Sigmoid colon (tissue), 7 donors: ENCODE data around the gene RBM42. TPM values are rescaled to one million over a fixed set of nuclear protein-coding genes. Genes with fewer than 3 reads are reported as not detected.

Experiments used
- DNase-seq: peaks from one replicate; pipeline ENCODE4 v3.0.0-alpha.2; 2019
- H3K27ac ChIP-seq, 4 donors: fragments of 200-600 bp; sonication (generic); one replicate each; pipeline ENCODE4 v1.5.1; 2016 to 2019; ENCODE audit warnings: mild to moderate bottlenecking in 1 of 4
- H3K27me3 ChIP-seq, 3 donors: fragments of 200-600 bp; sonication (generic); one replicate each; pipeline ENCODE4 v1.5.1; 2019; ENCODE audit warnings: mild to moderate bottlenecking in 1 of 3
- H3K36me3 ChIP-seq, 4 donors: fragments of 200-600 bp; sonication (generic); one replicate each; pipeline ENCODE4 v1.5.1; 2016 to 2019
- H3K4me1 ChIP-seq, 4 donors: fragments of 200-600 bp; sonication (generic); one replicate each; pipeline ENCODE4 v1.5.1; 2017 to 2019
- H3K4me3 ChIP-seq, 4 donors: fragments of 200-600 bp; sonication (generic); one replicate each; pipeline ENCODE4 v1.5.1; 2017 to 2019; ENCODE audit warnings: mild to moderate bottlenecking in 2 of 4, moderate library complexity in 1 of 4
- H3K9me3 ChIP-seq, 4 donors: fragments of 200-600 bp in 3 of 4; sonication (generic) in 3 of 4; one replicate each; pipeline versions ENCODE4 v1.5.1 to v1.6.1; 2013 to 2019
- CTCF ChIP-seq, 4 experiments: fragments of 450-650 bp in 3 of 4; fragments of 200-600 bp in 1 of 4; IDR thresholded peaks; one replicate each; pipeline ENCODE4 v1.5.1; 2016 to 2019; ENCODE audit warnings: antibody characterized with exemption in 4 of 4, mild to moderate bottlenecking in 3 of 4, moderate library complexity in 2 of 4
- EP300 ChIP-seq, 4 donors: sonication (generic); formaldehyde crosslinking; IDR thresholded peaks; one replicate each; pipeline ENCODE4 v1.6.1; 2017; ENCODE audit warnings: antibody characterized with exemption in 4 of 4
- POLR2A ChIP-seq, 2 donors: fragments of 450-650 bp; IDR thresholded peaks; one replicate each; pipeline ENCODE4 v1.6.1; 2016; ENCODE audit warnings: antibody characterized with exemption in 2 of 2, mild to moderate bottlenecking in 2 of 2, moderate library complexity in 2 of 2
- POLR2AphosphoS5 ChIP-seq, 4 donors: sonication (generic); formaldehyde crosslinking; IDR thresholded peaks; one replicate each; pipeline ENCODE4 v1.6.1; 2017; ENCODE audit warnings: antibody characterized with exemption in 4 of 4
- WGBS, 2 donors: extraction: QIAGEN DNeasy Blood & Tissue Kit; methylation state at CpG; one replicate each; pipeline ENCODE4 v1.1.7; 2013; 5-methylcytosine and 5-hydroxymethylcytosine counted together
- intact Hi-C: fragments of 100-400 bp; cut with DNase I; formaldehyde crosslinking; loops from one replicate; pipeline ENCODE4 v1.15.1; 2023
- polyA plus RNA-seq, 3 donors: library from polyadenylated mRNA; stranded (reverse); fragments of 200-250 nt; gene quantifications; one replicate each; pipeline ENCODE4 v1.2.3, GENCODE V29; 2013
- total RNA-seq, 4 donors: library from RNA; depleted of rRNA; stranded (reverse); fragments of >200 nt; gene quantifications; one replicate each; pipeline ENCODE4 v1.1.0, GENCODE V29; 2016
- donor health status: healthy with polysubstance abuse.
- donor health status: Bipolar disorder and iron deficiency.
- donor health status: healthy.

The RBM42 gene
- total and polyA plus RNA-seq, 7 donors = 43.5 to 78.3 (median 55.1) TPM

GRCh38 chr19:35673121-35673804 is 44.4 kb downstream of the RBM42 start:
- H3K27me3 ChIP-seq = peaks cover 5 to 43% (median 10%) of the 10 kb centered on the region in 3 donors
- no peaks in the 10 kb centered on the region for H3K9me3 ChIP-seq
- H3K27ac ChIP-seq = no peak overlapping the region
- WGBS, 2 donors = 6 to 7% methylated on average over 39 of the region's 39 CpGs
- peak; percentile 64 for DNase-seq
- H3K4me3 ChIP-seq = peak overlapping the region in 3 of 4 donors; percentile 28 to 35 (median 29)
- H3K36me3 ChIP-seq = no peaks in the 10 kb centered on the region
- H3K4me1 ChIP-seq = peaks cover 0 to 8% (median 3%) of the 10 kb centered on the region in 4 donors
- intact Hi-C loops = no loop called here
- TF ChIP-seq POLR2A (IDR thresholded peaks at IDR 0.05) = no peak
- TF ChIP-seq EP300 (IDR thresholded peaks at IDR 0.05) = no peak
- TF ChIP-seq POLR2AphosphoS5 (IDR thresholded peaks at IDR 0.05) = no peak
- TF ChIP-seq CTCF (IDR thresholded peaks at IDR 0.05) = no peak

GRCh38 chr19:35675589-35676140 is 46.8 kb downstream of the RBM42 start:
- intact Hi-C loops = no loop called here
- Histone ChIP-seq H3K9me3 (no peaks in the 10 kb centered on the region), H3K27ac (no peak overlapping the region), H3K27me3 (peaks cover 5 to 43% (median 10%) of the 10 kb centered on the region in 3 donors), H3K4me1 (peaks cover 0 to 8% (median 3%) of the 10 kb centered on the region in 4 donors), H3K36me3 (no peaks in the 10 kb centered on the region), H3K4me3 (no peak overlapping the region)
- DNase-seq = no peak
- 77 to 80% methylated on average over 15 of the region's 15 CpGs for WGBS, 2 donors
- TF ChIP-seq POLR2A (IDR thresholded peaks at IDR 0.05) = no peak
- no peak for TF ChIP-seq CTCF (IDR thresholded peaks at IDR 0.05)
- TF ChIP-seq EP300 (IDR thresholded peaks at IDR 0.05) = no peak
- no peak for TF ChIP-seq POLR2AphosphoS5 (IDR thresholded peaks at IDR 0.05)

Other genes starting within 250 kb of the RBM42 start
- gene FFAR2, start 180.8 kb upstream of the RBM42 start, total RNA-seq = under 1 TPM in 1 of 4 donors, not detected in 3; 0.81 TPM
- gene FFAR2, start 180.8 kb upstream of the RBM42 start, polyA plus RNA-seq = under 1 TPM in 2 of 3 donors, not detected in 1; 0.69 to 0.92 TPM
- gene KRTDAP, start 138.6 kb upstream of the RBM42 start, total RNA-seq = not detected
- not detected for gene KRTDAP, start 138.6 kb upstream of the RBM42 start, polyA plus RNA-seq
- gene DMKN, start 115.4 kb upstream of the RBM42 start, total RNA-seq = 10 to 100 TPM in 3 of 4 donors, 1 to 10 TPM in 1; 6.1 to 39.0 (median 24.4) TPM
- 10 to 100 TPM in 1 of 3 donors, 1 to 10 TPM in 2; 5.5 to 20.6 (median 9.0) TPM for gene DMKN, start 115.4 kb upstream of the RBM42 start, polyA plus RNA-seq
- gene SBSN, start 100.7 kb upstream of the RBM42 start, total RNA-seq = not detected
- gene SBSN, start 100.7 kb upstream of the RBM42 start, polyA plus RNA-seq = 1 to 10 TPM in 1 of 3 donors, under 1 TPM in 1, not detected in 1; 0.17 to 1.2 TPM
- gene GAPDHS, start 95.6 kb upstream of the RBM42 start, total RNA-seq = not detected
- not detected for gene GAPDHS, start 95.6 kb upstream of the RBM42 start, polyA plus RNA-seq
- gene TMEM147, start 83.4 kb upstream of the RBM42 start, total RNA-seq = 10 to 100 TPM; 60.1 to 72.5 (median 69.3) TPM
- gene TMEM147, start 83.4 kb upstream of the RBM42 start, polyA plus RNA-seq = 100 to 1,000 TPM in 1 of 3 donors, 10 to 100 TPM in 2; 24.5 to 123 (median 46.2) TPM
- gene ATP4A, start 65.4 kb upstream of the RBM42 start, total RNA-seq = not detected
- under 1 TPM in 1 of 3 donors, not detected in 2; 0.10 TPM for gene ATP4A, start 65.4 kb upstream of the RBM42 start, polyA plus RNA-seq
- gene PMIS2, start 42.9 kb upstream of the RBM42 start, total RNA-seq = not detected
- not detected for gene PMIS2, start 42.9 kb upstream of the RBM42 start, polyA plus RNA-seq
- 1 to 10 TPM; 4.6 to 9.6 (median 6.1) TPM for gene HAUS5, start 16.3 kb upstream of the RBM42 start, total RNA-seq
- 10 to 100 TPM in 1 of 3 donors, 1 to 10 TPM in 2; 1.2 to 14.8 (median 1.6) TPM for gene HAUS5, start 16.3 kb upstream of the RBM42 start, polyA plus RNA-seq
- 1 to 10 TPM in 2 of 4 donors, under 1 TPM in 1, not detected in 1; 0.55 to 2.3 (median 1.1) TPM for gene ETV2, start 12.7 kb downstream of the RBM42 start, total RNA-seq
- gene ETV2, start 12.7 kb downstream of the RBM42 start, polyA plus RNA-seq = 1 to 10 TPM; 2.0 to 5.4 (median 4.9) TPM
- 100 to 1,000 TPM; 593 to 780 (median 696) TPM for gene COX6B1, start 19.3 kb downstream of the RBM42 start, total RNA-seq
- 1,000 to 10,000 TPM; 1,177 to 1,718 (median 1,686) TPM for gene COX6B1, start 19.3 kb downstream of the RBM42 start, polyA plus RNA-seq
- gene UPK1A, start 37.5 kb downstream of the RBM42 start, total RNA-seq = under 1 TPM in 1 of 4 donors, not detected in 3; 0.55 TPM
- not detected for gene UPK1A, start 37.5 kb downstream of the RBM42 start, polyA plus RNA-seq
- gene ZBTB32, start 75.5 kb downstream of the RBM42 start, total RNA-seq = not detected
- 1 to 10 TPM in 1 of 3 donors, not detected in 2; 3.1 TPM for gene ZBTB32, start 75.5 kb downstream of the RBM42 start, polyA plus RNA-seq
- 10 to 100 TPM in 3 of 4 donors, 1 to 10 TPM in 1; 6.4 to 27.3 (median 15.3) TPM for gene KMT2B, start 89.0 kb downstream of the RBM42 start, total RNA-seq
- gene KMT2B, start 89.0 kb downstream of the RBM42 start, polyA plus RNA-seq = 10 to 100 TPM in 2 of 3 donors, 1 to 10 TPM in 1; 7.4 to 32.2 (median 12.0) TPM
- gene IGFLR1, start 113.4 kb downstream of the RBM42 start, total RNA-seq = 10 to 100 TPM in 2 of 4 donors, 1 to 10 TPM in 2; 2.5 to 12.2 (median 8.6) TPM
- gene IGFLR1, start 113.4 kb downstream of the RBM42 start, polyA plus RNA-seq = 10 to 100 TPM in 1 of 3 donors, 1 to 10 TPM in 2; 3.7 to 25.0 (median 9.0) TPM
- 10 to 100 TPM; 16.3 to 53.5 (median 27.9) TPM for gene U2AF1L4, start 116.4 kb downstream of the RBM42 start, total RNA-seq
- gene U2AF1L4, start 116.4 kb downstream of the RBM42 start, polyA plus RNA-seq = 10 to 100 TPM; 12.7 to 23.4 (median 16.0) TPM
- 10 to 100 TPM; 27.8 to 44.9 (median 36.6) TPM for gene PSENEN, start 116.6 kb downstream of the RBM42 start, total RNA-seq
- 10 to 100 TPM; 48.0 to 72.3 (median 59.4) TPM for gene PSENEN, start 116.6 kb downstream of the RBM42 start, polyA plus RNA-seq
- 10 to 100 TPM; 12.5 to 19.1 (median 15.9) TPM for gene LIN37, start 119.5 kb downstream of the RBM42 start, total RNA-seq
- gene LIN37, start 119.5 kb downstream of the RBM42 start, polyA plus RNA-seq = 10 to 100 TPM in 2 of 3 donors, 1 to 10 TPM in 1; 8.4 to 13.6 (median 11.3) TPM
- gene HSPB6, start 128.0 kb downstream of the RBM42 start, total RNA-seq = 100 to 1,000 TPM in 3 of 4 donors, 10 to 100 TPM in 1; 59.4 to 275 (median 154) TPM
- 10 to 100 TPM in 2 of 3 donors, 1 to 10 TPM in 1; 4.4 to 36.6 (median 35.9) TPM for gene HSPB6, start 128.0 kb downstream of the RBM42 start, polyA plus RNA-seq
- gene PROSER3, start 129.1 kb downstream of the RBM42 start, total RNA-seq = 1 to 10 TPM; 2.9 to 6.1 (median 5.2) TPM
- 10 to 100 TPM in 1 of 3 donors, 1 to 10 TPM in 2; 2.4 to 16.5 (median 3.5) TPM for gene PROSER3, start 129.1 kb downstream of the RBM42 start, polyA plus RNA-seq
- 10 to 100 TPM in 2 of 4 donors, 1 to 10 TPM in 2; 4.4 to 11.9 (median 8.5) TPM for gene ARHGAP33, start 146.5 kb downstream of the RBM42 start, total RNA-seq
- gene ARHGAP33, start 146.5 kb downstream of the RBM42 start, polyA plus RNA-seq = 10 to 100 TPM in 1 of 3 donors, 1 to 10 TPM in 1, under 1 TPM in 1; 0.60 to 10.6 (median 1.2) TPM
- not detected for gene PRODH2, start 183.8 kb downstream of the RBM42 start, total RNA-seq
- gene PRODH2, start 183.8 kb downstream of the RBM42 start, polyA plus RNA-seq = not detected
- gene NPHS1, start 223.5 kb downstream of the RBM42 start, total RNA-seq = not detected
- gene NPHS1, start 223.5 kb downstream of the RBM42 start, polyA plus RNA-seq = under 1 TPM in 2 of 3 donors, not detected in 1; under 0.01 to 0.35 TPM
- under 1 TPM in 1 of 4 donors, not detected in 3; 0.16 TPM for gene KIRREL2, start 227.9 kb downstream of the RBM42 start, total RNA-seq
- under 1 TPM in 2 of 3 donors, not detected in 1; under 0.01 to 0.34 TPM for gene KIRREL2, start 227.9 kb downstream of the RBM42 start, polyA plus RNA-seq
- 10 to 100 TPM in 1 of 4 donors, 1 to 10 TPM in 3; 3.6 to 11.3 (median 7.0) TPM for gene APLP1, start 239.5 kb downstream of the RBM42 start, total RNA-seq
- gene APLP1, start 239.5 kb downstream of the RBM42 start, polyA plus RNA-seq = 1 to 10 TPM in 1 of 3 donors, not detected in 2; 4.4 TPM